ENCODE data around the gene PGS1. TPM values are rescaled to one million over a fixed set of nuclear protein-coding genes. Genes with fewer than 3 reads are reported as not detected.

The PGS1 gene
- total and polyA plus RNA-seq, 10 of the 15 experiments (the other 5 are each of a cell fraction or from before 2014, with no cell fraction given) = 1.3 to 37.6 (median 27.4) TPM

DNA sequence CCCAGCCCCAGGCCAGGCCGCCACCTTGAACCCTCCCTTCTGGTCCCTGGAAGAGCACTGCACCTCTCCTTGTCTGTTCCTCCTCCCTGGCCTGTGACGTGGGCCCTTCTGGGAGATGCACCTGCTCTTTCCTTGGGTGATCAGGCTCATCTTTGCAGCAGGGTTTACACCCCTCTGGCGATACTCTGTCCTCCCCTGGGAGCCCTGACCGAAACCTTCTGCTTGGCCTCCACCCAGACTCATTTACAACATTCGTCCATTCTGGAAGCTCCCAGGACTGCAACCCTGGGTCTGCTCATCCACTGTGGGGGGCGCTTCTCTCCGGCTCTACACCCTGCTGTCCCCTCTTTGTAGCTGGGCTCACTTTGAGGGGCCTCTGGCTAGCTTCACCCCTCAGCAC, 73.3 kb downstream of the PGS1 start:
- Histone ChIP-seq H3K79me2 (ENCODE audit: control insufficient read depth, insufficient read depth, low read length) (no peaks in the 10 kb centered on the region), H3K9me3 (replicated peaks; ENCODE audit: control insufficient read depth, insufficient read depth, low read length) (no peaks in the 10 kb centered on the region), H3K9ac (ENCODE audit: control insufficient read depth, insufficient read depth, low read length) (no peak overlapping the region), H3K27me3 (replicated peaks in 1 of 2; ENCODE audit: control insufficient read depth in 2 of 2, insufficient read depth in 2 of 2, low read length in 1 of 2) (no peaks in the 10 kb centered on the region), H3K4me1 (ENCODE audit: control insufficient read depth, insufficient read depth, low read length) (peaks cover 13% of the 10 kb centered on the region), H4K20me1 (ENCODE audit: control insufficient read depth, insufficient read depth) (no peaks in the 10 kb centered on the region), H3K4me2 (ENCODE audit: control insufficient read depth, insufficient read depth) (no peak overlapping the region), H3K4me3 (no peak overlapping the region), H3K36me3 (ENCODE audit: control insufficient read depth in 2 of 2, insufficient read depth in 2 of 2, low read length in 1 of 2) (no peaks in the 10 kb centered on the region), H2AFZ (ENCODE audit: control insufficient read depth, low read depth, low read length) (no peak overlapping the region), H3K27ac (ENCODE audit: control insufficient read depth, insufficient read depth) (no peak overlapping the region)
- BruUV-seq (replicated peaks) = no TSS peak
- no peak for FAIRE-seq
- 5% methylated on average over 7 of the region's 7 CpGs for WGBS (ENCODE audit: insufficient coverage, insufficient replicate concordance, low lambda C conversion rate, missing lambda C conversion rate)
- in situ Hi-C loops (cut with MboI) (no loop called here), intact Hi-C loops (cut with micrococcal nuclease; ENCODE audit: unreplicated experiment) (no loop called here)
- POLR2A ChIA-PET = interaction anchor here (0.6 kb wide), 1 partner anchor 35 kb away, joined by 5 read pairs; no protein-coding TSS in a partner anchor
- ATAC-seq = peak; percentile 28
- CTCF ChIA-PET = no interaction called here
- RAD21 ChIA-PET (ENCODE audit: unreplicated experiment) = no interaction called here
- no peak for DNase-seq (ENCODE audit: low read depth, low spot score)
- TF ChIP-seq MLLT1 (IDR thresholded peaks at IDR 0.05) = no peak
- TF ChIP-seq CBFB (IDR thresholded peaks at IDR 0.05; ENCODE audit: low read depth) = no peak
- TF ChIP-seq STAT1 (conservative IDR thresholded peaks at IDR 0.05) = no peak
- TF ChIP-seq RBBP5 (conservative IDR thresholded peaks at IDR 0.05) = no peak
- TF ChIP-seq SUPT20H (IDR thresholded peaks at IDR 0.05; ENCODE audit: borderline replicate concordance, control insufficient read depth, low read depth, low read length) = no peak
- TF ChIP-seq, protein P1, sequence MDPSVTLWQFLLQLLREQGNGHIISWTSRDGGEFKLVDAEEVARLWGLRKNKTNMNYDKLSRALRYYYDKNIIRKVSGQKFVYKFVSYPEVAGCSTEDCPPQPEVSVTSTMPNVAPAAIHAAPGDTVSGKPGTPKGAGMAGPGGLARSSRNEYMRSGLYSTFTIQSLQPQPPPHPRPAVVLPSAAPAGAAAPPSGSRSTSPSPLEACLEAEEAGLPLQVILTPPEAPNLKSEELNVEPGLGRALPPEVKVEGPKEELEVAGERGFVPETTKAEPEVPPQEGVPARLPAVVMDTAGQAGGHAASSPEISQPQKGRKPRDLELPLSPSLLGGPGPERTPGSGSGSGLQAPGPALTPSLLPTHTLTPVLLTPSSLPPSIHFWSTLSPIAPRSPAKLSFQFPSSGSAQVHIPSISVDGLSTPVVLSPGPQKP (IDR thresholded peaks at IDR 0.05; ENCODE audit: low read depth, low read length) = no peak
- SMC1A ChIA-PET (ENCODE audit: uncharacterized antibody, unreplicated experiment) = no interaction called here
